ENCODE measurements around the gene RNU4-1.

DNA sequence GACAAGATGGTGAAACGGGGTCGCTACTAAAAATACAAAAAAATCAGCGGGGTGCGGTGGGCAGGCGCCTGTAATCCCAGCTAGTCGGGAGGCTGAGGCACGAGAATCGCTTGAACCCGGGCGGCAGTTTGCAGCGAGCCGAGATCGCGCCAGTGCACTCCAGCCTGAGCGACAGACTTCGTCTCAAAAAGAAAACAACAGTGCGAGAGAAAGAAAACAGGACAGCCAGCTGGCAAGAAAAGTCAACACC lies 701 bp downstream of the RNU4-1 start:
- TF ChIP-seq, protein P1, sequence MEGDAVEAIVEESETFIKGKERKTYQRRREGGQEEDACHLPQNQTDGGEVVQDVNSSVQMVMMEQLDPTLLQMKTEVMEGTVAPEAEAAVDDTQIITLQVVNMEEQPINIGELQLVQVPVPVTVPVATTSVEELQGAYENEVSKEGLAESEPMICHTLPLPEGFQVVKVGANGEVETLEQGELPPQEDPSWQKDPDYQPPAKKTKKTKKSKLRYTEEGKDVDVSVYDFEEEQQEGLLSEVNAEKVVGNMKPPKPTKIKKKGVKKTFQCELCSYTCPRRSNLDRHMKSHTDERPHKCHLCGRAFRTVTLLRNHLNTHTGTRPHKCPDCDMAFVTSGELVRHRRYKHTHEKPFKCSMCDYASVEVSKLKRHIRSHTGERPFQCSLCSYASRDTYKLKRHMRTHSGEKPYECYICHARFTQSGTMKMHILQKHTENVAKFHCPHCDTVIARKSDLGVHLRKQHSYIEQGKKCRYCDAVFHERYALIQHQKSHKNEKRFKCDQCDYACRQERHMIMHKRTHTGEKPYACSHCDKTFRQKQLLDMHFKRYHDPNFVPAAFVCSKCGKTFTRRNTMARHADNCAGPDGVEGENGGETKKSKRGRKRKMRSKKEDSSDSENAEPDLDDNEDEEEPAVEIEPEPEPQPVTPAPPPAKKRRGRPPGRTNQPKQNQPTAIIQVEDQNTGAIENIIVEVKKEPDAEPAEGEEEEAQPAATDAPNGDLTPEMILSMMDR (IDR thresholded peaks at IDR 0.05) = no peak
- TF ChIP-seq ZFX (IDR thresholded peaks at IDR 0.05; ENCODE audit: borderline replicate concordance) = no peak

Measured in 22Rv1 (cell line).